ENCODE data around the gene CCL16.

CCL16 gene

DNA sequence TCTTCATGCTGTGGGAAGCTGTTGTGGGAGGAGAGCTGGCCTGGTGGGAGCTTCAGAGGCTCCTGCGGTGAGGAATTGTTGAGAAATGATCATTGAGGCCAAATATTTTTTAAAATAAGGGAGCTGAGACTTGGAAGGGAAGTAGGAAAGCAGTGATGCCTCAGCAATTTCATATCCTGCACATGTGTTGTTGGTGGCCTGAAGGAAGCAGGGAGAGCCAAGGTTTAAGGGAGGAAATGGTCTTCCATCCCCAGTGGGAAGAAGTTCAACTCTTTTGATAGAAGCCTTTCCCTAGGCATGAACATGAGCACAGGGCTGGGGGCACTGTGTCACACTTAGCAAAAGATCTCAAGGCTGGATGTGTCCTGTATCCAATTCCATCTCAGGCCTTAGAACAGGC is 5.3 kb upstream of the CCL16 start, which contains the start of gene CCL14:
Gene CCL14 (minus strand): TSS at position 87 of the 400 bp plus-strand sequence. CDS start 80 bp downstream, at position 7.
- no peak for DNase-seq (ENCODE audit: low read depth, low spot score)

DNA sequence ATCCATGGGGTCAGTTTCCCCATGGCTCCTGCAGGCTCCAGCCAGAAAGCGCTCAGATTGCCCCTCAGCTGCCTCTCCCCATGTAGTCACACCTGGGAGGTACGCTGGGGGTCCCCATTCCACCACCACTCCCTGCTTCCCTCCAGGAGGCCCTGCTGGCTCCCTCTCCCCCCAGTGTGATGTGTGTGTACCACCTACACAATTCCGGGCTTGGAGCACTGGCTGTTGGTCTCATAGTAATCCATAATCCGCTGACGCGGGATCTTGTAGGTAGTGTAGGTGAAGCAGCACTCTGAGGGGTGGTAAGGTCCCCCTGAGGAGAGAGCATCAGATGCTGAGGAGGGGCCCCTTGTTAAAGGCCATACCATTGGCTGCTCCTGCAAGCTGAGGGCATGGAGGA is 2.8 kb upstream of the CCL16 start:
- DNase-seq (ENCODE audit: low read depth, low spot score) = no peak

DNA sequence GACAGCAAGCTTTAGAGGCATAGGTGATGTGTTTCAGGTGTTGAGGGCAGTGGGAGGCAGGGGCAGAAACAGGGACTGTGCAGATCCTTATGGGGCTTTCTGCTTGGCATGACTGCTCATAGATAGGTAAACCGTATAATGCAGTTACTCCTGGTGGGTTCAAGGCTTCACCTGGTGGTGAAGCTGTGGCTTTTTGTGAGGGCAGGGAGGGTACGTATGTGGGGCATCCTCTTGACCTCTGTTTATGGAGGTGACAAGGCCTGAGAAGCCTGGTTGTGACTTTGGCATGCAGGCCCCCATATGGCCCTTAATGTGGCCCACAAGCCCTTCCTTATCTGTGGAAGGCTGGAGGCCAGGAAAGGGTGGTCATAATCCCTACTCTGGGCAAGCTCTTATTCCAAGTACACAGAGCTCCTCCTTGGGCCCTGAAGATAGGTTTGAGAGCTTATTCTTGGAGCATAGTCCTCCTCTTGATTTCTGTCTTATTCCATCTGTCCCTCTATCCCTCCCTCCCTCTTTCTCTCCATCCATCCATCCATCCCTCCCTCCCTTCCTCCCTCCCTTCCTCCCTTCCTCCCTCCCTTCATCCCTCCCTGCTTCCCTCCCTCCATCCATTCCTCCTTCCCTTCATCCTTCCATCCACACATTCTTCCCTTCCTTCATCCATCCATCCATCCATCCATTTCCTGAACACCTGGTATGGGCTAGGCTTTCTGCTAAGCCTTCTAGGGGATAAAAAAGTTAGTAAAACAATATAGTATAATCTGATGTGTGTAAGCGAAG is 1.3 kb upstream of the CCL16 start:
- no peak for DNase-seq (ENCODE audit: low read depth, low spot score)

DNA sequence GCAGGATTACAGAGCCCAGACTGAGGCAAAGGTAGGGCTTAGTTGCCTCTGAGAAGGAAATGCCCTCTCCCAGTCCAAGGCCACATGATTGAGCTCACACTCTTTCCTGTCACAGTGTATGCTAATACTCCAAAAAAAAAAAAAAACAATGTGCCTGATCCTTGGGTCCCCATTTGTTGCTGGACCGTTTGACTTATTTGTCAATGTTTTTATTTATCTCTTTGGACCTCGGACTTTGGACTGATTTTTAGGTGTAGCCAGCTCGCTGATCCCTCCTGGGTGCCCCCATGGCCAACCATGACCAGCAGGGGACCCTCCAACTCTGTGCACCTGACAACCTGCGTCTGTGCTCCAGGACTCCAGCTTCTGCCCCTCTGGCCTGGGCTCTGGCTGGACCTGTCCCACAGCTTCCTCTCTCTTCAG is 622 bp upstream of the CCL16 start:
- DNase-seq (ENCODE audit: low read depth, low spot score) = no peak

DNA sequence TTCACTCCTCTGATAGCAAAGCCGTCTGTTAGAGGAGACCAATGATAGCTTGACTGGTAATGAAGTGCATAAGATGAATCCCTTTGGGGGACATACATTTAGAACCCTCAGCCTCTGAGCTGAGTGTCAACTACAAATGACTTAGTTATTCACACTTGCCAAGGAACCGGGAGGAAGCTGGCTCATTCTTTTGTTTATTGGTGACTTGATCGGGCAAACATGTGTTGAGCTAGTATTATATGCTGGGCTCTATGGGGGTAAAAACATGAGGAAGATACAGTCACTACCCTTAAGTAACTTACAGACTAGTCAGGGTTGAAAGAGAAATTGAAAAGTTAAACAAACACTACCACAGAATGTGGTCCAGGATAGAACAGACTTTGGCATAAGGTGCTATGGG is 3.0 kb downstream of the CCL16 start:
- no peak for DNase-seq (ENCODE audit: low read depth, low spot score)

DNA sequence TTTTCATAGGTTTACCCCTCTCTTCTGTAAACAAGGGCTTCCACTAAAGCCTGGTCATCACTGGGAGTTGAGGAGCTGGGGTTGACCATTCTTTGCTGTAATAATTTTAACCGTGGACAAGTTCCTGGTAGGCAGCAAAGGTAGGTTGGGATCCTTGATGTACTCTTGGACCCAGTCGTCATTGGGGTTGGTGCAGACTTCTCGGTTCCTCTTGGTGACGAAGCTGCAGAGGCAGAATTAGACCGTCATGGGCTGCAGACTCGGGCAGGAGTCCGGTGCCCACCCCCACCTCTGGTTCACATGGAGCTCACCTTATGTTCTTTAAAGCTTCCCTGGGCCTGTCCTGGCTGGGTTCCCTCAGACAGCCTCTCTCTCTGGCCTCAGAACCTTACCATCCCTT is 3.8 kb downstream of the CCL16 start:
- no peak for DNase-seq (ENCODE audit: low read depth, low spot score)

DNA sequence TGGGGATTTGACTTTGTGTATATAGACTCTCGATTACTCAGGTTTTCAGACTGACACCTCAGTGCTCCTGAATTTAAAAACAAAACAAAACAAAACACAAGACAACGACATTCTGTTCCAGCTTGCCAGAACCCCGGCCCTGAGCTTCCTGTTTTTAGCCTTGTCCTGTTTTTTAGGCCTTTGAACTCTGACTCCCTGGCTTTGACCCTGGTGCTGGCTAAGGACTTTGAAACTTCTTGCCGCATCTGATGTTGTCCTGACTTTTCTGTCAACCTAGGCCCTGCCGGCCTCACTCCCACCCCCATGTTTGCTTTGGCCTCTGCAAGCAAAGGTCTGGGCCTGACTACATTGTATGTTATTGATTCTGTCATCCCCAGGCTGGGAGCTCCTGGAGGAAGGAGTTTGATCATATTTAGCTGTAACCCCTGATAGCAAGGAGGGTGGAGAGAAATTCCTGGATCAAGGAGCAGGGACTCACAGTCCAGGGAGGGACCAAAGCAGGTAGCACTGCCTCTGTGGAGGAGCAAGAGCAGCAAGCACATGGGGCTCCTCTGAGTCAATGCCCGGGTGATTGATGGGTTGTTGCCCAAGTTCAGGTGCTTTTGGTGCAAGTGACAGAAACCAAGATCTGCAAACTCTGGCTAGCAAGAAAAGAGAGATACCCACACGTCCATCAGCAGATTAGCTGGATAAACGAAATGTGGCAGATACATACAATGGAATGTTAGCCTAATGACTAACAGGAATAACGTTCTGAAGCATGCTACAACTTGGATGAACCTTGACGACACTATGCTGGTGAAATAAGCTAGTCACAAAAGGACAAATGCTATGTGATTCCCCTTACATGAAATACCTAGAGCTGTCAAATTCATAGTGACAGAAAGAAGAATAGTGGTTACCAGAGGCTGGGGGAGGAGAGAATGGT is 7.7 kb downstream of the CCL16 start:
- no peak for DNase-seq (ENCODE audit: low read depth, low spot score)

DNA sequence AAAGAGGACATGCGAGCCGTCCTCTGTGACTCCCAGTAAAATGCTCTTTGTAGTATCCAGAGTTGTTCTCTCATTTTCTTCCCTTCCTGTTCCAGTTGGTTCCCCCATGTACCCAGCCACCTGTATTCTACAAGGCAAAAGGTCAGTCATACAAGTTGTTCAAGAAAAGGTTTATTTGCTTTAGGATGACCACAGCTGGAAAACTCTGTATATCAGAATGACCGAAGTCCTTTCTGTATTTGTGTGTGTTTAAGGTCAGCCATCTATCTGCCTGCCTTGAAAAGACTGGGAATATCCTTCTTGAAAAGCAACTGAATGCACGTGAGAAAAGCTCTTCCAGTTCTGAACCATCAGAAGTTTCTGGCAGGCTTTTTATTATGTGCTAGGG is 8.4 kb downstream of the CCL16 start:
- DNase-seq (ENCODE audit: low read depth, low spot score) = no peak

DNA sequence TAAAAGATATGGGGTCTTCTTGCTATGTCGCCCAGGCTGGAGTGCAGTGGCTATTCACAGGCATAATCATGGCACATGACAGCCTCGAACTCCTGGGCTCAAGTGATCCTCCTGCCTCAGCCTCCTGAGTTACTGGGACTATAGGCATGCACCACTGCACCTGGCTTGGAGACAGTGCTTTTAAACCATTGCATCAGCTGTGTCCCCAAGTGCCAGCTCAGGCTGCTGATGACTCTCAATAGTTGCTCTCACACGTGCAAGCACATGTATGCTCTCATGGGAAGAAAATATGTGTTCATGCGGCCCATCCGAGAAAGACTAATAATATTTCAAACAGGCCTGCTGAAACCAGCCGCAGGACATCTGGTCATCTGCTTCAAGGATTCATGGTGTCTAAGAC is 8.8 kb downstream of the CCL16 start:
- DNase-seq (ENCODE audit: low read depth, low spot score) = no peak

DNA sequence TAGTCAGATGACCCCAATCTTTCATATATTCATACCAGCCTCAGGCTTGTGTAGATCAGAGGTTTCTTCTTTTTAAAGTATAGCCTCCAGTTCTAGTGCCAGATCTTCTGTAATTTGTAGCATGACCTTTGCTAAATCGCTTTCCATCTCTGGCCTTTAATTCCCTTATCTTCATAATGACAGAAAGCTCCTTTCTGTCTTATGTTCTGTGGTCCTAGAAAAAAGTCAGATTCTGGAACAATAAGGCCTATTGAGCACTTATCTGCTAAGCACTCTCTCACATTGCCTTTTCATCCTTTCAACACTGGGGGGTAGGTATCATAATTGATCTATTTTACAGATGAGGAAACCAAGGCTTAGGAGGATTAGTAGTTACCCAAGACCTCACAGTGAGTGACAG is 9.2 kb downstream of the CCL16 start:
- no peak for DNase-seq (ENCODE audit: low read depth, low spot score)

DNA sequence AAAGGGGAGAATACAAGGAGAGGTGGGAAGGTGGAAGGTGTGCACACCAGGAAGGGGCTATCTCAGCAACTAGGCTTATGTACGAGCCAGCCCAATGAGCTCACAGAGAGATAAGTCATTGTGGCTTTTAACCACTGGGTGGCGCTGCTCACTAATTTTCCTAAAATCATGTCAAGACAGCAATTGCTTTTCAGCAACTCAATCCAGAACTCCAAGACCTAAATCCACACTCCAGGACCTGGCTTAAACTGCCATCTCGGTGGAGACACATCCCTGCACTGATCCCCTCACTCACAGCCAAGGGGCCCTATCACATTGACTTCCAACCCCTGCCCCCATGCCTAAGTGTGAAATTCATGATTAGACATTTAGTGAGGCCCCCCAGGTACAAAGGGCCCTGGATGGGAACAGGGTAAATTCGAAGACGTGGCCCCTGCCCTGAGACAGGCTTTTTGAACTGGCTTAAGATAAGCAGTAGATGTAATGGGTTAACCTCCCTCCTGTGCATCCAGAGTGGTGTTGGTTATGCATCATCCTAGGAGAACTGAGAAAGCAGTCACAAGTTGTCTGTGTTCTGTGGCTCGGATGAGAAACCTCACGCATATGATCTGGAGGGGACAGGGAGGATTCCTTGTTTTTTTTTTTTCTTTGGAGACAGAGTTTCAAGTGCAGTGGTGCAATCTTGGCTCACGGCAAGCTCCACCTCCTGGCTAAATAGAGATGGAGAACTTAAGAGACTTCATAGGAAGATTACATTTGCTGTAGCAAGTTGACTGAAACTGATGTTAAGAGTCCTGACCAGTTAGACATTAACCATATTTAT is 11.5 kb downstream of the CCL16 start:
- DNase-seq (ENCODE audit: low read depth, low spot score) = peak; percentile 41

DNA sequence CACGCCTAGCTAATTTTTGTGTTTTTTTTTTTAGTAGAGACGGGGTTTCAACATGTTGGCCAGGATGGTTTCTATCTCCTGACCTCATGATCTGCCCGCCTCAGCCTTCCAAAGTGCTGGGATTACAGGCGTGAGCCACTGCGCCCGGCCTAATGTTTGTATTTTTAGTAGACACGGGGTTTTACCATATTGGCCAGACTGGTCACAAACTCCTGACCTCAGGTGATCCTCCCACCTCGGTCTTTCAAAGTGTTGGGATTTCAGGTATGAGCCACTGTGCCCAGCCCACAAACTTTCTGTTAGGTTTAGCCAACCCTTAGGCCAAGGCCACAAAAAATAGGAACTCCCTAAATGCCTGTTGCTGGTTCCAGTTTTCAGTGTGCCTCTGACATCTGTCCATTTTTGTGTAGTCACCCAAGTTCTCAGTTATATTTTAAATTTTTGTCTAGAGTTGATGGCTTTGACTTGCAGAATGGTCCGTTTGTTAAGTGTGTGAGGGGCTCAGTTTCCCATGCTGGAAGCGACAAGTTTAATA is 12.7 kb downstream of the CCL16 start:
- no peak for DNase-seq (ENCODE audit: low read depth, low spot score)

DNA sequence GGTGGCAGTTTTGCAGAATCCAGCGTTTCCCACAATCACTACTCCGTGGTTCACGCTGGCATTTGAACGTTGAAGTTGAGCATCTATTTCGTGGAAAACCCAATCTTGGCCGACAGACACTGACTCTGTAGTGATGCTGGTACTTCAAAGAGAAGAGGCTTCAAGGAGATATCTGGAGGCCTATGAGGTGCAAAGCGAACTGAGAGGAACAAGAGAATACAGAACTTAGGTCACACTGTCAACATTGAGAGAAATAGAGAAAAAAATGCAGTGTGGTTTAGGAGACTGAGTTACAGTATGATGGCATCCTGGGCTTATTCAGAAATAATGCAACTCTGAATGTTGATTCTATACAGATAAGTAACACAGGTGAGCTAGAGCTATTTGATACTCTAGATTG is 16.0 kb downstream of the CCL16 start:
- DNase-seq (ENCODE audit: low read depth, low spot score) = no peak

DNA sequence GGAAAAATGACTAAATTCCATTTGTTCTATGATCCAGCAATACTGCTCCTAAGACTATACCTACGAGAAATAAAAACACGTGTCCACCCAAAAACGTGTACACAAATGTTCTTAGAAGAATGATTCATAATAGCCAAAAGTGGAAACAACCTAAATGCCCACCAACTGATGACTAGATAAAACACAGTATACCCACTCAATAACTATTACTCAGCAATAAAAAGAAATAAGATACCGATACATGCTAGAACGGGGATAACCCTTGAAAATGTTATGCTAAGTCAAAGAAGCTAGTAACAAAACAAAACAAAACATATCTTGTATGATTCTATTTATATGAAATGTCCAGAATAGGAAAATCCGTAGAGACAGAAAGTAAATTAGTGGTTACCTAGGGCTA is 17.6 kb downstream of the CCL16 start:
- no peak for DNase-seq (ENCODE audit: low read depth, low spot score)

DNA sequence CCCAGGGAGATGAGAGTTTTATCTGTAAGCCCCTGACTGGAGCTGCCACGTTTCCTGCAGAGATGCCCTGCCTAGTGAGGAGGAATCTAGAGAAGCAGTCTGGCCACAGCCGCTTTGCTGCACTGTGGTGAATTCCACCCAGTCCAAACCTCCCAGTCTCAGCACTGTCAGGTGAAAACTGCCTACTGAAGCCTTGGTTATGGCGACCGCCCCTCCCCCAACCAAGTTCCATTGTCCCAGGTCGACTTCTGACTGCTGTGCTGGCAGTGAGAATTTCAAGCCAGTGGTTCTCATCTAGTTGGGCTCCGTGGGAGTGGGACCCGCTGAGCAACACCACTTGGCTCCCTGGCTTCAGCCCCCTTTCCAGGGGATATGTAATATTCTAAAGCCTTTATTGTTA is 27.6 kb downstream of the CCL16 start:
- no peak for DNase-seq (ENCODE audit: low read depth, low spot score)

DNA sequence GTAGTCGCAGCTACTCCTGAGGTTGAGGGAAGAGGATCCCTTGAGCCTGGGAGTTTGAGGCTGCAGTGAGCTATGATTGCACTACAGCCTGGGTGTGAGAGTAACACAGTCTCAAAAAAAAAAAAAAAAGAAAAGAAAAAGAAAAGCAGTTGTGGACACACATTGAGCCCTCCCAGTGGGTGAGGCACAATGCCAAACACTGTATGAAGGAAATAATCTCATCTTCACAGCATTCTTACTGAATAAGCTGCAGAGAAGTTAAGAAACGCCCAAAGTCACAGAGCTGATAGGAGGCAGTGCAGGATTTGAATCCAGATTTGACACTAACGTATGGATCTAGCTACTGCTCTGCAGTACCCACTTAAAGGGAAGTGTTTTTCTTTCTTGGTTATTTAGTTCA is 31.9 kb downstream of the CCL16 start:
- DNase-seq (ENCODE audit: low read depth, low spot score) = no peak

DNA sequence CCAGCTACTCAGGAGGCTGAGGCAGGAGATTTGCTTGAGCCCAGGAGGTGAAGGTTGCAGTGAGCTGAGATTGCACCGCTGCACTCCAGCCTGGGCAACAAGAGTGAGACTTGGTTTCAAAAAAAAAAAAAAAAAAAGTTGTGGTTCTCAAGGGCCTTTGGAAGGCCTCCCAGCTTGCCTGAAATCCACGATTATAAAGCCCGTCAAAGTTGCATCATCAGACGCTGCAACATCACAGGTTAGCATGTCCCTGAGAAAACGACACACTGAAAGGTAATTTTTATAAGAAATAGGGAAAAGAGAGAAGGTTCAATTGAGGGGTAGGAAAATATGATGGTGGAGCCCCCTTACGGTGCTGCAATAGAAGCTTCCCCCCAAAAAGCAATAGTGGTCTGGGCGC is 33.2 kb downstream of the CCL16 start:
- no peak for DNase-seq (ENCODE audit: low read depth, low spot score)

DNA sequence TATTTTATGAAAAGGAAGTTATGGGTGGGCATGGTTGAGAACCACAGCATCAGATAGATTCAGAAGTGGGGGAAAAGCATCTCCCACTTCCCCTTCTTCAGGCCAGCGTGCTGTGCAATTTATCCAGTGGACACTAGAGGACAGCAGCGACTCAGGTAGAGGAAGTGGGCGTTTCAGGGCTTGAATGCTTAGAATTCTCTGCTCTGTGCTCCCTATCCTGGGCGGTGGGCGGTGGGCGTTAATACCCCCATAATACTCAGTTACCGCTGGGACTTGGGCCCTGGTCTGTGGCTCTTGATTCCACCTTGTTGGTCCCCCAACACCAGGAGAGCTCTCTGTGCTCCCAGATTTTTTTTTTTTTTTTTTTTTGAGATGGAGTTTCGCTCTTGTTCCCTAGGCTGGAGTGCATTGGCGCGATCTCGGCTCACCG is 34.1 kb downstream of the CCL16 start:
- DNase-seq (ENCODE audit: low read depth, low spot score) = no peak

DNA sequence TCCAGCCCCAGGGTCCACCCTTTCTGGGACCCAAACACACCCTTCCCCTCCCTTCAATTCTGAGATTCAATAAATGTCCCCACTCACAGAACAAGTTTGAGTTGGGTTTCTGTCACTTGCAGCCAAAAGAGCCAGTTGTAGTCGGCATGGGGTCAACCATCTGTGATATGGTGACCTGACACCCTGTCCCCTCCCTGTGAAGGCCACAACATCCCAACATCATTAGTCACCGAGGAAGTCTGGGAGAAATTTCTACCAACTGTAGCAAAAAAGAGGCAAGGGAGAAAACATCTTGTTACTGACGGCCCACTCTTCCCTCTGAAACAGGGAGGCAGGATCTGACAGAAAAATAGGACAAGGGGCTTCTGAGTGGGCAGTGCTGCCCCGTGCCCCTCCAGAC is 37.1 kb downstream of the CCL16 start:
- DNase-seq (ENCODE audit: low read depth, low spot score) = no peak

DNA sequence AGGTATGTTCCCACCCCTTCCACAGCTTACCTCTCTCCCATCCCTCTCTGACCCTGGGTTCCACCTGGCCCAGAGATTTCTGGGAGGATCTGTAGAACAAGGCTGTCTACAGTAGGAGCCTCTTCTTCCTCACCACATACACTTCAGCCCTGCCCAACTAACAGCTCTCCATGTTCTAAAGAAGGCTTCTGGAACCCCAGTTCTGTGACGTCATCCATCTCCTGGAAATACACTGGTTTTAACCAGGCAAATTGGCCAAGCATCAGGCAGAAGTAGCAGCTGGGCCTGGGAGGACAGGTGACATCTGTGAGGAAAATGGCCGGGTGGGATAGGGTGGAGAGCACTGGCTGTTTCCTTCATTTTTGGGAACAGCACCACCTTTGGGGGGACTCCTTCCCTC is 37.8 kb downstream of the CCL16 start, which contains the start of gene LYZL6:
Gene LYZL6 (minus strand): TSS at position 177 of the 400 bp plus-strand sequence. CDS start 4,357 bp downstream, outside the sequence.
- no peak for DNase-seq (ENCODE audit: low read depth, low spot score)

DNA sequence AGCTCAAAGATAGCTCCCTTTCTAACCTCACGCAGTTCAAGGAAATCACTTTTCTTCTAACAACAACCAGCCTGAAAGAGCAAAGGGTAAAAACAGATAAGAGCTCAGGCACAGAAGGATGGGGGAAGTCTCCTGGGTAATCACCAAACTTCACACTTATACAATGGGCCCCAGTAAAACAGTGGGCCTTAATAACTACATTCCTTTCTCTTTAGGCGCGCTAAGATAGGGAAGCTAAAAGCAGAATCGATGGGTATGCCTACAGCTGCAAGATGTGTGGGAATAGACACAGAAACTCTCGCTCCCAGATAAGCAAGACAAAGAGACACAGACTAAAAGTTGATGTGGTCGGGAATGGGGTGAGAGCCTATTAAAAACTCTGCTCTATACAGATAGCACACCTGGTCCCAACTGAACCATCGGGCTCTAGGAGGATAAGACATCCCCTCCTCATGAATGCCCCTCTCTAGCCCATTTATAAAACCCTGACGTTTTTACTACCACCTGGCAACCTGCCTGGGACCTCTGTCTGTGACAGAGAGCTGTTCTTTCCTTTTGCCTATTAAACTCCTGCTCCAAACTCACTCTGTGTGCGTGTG is 38.6 kb downstream of the CCL16 start:
- no peak for DNase-seq (ENCODE audit: low read depth, low spot score)
